Astrocyte of the cerebellum (primary cell): ENCODE data around the gene ASIC5.
A peak's percentile ranks its signal among the peaks of the same experiment; 100 is the strongest.

ENCODE experiments used
- DNase-seq: peaks from one replicate; pipeline ENCODE4 v3.0.0-alpha.2; 2011; ENCODE audit warnings: low read depth
- H3K4me3 ChIP-seq: 2 replicates; pipeline ENCODE4 v1.5.1; 2011; ENCODE audit warnings: mild to moderate bottlenecking, low read depth, low read length, moderate library complexity
- in situ Hi-C: cut with HindIII; loops from 2 replicates; pipeline ENCODE4 v1.10.0; 2017; ENCODE audit warnings: low sequenced_read_pairs
- TF ChIP-seq, protein P1 (sequence below): IDR thresholded peaks from 2 replicates; pipeline ENCODE4 v1.5.1; 2012; ENCODE audit warnings: low read length, low read depth, moderate library complexity, mild to moderate bottlenecking; ENCODE audit errors: missing control alignments

The ASIC5 gene

DNA sequence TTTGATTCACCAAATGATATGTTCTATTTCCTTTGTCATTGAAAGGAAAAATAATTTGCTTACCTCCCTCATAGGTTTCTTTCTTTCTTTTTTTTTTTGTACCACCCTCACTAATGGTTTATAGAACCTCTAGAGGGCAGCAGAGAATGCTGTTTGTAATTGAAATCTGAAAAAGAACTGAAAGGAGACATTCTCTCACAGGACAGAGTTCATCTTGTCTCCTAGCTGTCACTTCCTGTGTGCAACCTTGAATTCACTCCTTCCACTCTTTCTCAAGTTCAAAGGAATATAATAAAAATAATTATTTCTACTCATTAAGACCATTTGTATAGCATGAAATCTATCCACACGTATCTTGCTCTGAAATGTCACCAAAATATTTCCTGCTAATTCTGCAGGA is 56.2 kb downstream of the ASIC5 start:
- H3K4me3 ChIP-seq = no peak overlapping the region
- DNase-seq = peak; percentile 73
- in situ Hi-C loops = no loop called here
- TF ChIP-seq, protein P1, sequence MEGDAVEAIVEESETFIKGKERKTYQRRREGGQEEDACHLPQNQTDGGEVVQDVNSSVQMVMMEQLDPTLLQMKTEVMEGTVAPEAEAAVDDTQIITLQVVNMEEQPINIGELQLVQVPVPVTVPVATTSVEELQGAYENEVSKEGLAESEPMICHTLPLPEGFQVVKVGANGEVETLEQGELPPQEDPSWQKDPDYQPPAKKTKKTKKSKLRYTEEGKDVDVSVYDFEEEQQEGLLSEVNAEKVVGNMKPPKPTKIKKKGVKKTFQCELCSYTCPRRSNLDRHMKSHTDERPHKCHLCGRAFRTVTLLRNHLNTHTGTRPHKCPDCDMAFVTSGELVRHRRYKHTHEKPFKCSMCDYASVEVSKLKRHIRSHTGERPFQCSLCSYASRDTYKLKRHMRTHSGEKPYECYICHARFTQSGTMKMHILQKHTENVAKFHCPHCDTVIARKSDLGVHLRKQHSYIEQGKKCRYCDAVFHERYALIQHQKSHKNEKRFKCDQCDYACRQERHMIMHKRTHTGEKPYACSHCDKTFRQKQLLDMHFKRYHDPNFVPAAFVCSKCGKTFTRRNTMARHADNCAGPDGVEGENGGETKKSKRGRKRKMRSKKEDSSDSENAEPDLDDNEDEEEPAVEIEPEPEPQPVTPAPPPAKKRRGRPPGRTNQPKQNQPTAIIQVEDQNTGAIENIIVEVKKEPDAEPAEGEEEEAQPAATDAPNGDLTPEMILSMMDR = peak; percentile 49

DNA sequence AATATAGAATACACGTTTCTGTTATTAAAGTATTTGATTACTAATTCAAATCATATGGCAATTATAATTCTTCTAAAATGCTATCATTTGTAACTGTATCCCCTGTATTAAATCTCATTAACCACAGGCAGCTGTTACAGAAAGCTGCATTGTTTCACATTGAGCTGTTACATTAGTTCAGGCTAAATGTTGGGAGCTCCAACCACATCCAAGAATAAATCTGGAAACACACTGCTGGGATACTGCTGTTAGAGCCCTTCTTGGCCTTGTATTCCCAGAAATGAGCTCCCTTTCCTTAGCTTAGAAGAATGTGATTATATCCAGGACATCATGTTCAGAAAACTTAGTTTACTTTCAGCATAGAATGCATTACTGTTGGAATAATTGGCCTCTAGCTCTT is 59.1 kb downstream of the ASIC5 start:
- H3K4me3 ChIP-seq = no peak overlapping the region
- DNase-seq = peak; percentile 76
- TF ChIP-seq, protein P1 = no peak
- in situ Hi-C loops = no loop called here

DNA sequence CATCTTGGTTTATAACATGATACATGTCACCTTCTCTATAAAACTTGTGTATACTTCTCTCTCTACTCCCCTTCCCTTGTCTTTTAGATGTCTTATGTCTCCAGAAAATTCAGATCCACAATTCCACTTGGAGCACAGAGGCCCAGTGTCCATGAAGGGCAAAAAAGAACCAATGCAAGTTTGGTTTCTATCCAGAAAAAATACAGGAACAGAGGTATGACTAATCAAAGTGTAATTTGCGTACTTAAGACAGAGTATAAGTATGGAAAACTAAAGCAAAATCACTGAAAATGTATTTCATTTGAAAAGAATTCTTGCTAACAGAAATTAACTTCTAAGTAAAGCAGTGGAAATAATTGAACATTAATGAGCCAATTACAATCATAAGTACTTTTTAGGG is 61.1 kb downstream of the ASIC5 start:
- TF ChIP-seq, protein P1 = no peak
- no peak for DNase-seq
- H3K4me3 ChIP-seq = no peak overlapping the region
- in situ Hi-C loops = no loop called here

DNA sequence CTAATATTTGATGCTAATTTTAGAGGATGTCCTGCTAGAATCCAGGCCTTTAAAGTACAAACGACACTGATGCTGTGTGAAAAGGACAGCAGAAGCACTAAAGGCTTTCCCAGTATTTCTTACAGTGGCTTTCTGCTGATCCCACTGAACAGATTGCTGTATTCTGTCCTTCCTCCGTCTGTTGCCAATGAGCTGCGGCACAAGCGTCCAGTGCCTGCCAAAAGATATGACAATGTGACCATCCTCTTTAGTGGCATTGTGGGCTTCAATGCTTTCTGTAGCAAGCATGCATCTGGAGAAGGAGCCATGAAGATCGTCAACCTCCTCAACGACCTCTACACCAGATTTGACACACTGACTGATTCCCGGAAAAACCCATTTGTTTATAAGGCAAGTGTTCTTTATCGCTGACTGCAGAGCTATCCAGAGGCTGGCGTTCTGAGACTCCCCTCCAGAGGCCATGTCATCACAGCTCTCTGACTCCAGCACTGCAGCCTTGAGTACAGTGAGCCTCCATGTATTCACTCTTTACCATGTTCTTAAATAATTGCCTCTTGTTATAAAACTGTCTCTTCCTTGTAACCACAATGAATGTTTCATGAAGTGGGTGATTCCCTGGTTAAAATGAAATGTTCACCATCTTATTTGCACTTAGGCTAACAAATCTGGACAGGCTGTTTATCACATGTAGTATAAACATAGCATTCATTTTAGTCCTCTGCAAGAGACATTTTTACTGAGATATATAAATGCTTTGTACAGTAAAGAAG is 63.7 kb downstream of the ASIC5 start:
- DNase-seq = no peak
- in situ Hi-C loops = no loop called here
- TF ChIP-seq, protein P1 = no peak
- no peak overlapping the region for H3K4me3 ChIP-seq

DNA sequence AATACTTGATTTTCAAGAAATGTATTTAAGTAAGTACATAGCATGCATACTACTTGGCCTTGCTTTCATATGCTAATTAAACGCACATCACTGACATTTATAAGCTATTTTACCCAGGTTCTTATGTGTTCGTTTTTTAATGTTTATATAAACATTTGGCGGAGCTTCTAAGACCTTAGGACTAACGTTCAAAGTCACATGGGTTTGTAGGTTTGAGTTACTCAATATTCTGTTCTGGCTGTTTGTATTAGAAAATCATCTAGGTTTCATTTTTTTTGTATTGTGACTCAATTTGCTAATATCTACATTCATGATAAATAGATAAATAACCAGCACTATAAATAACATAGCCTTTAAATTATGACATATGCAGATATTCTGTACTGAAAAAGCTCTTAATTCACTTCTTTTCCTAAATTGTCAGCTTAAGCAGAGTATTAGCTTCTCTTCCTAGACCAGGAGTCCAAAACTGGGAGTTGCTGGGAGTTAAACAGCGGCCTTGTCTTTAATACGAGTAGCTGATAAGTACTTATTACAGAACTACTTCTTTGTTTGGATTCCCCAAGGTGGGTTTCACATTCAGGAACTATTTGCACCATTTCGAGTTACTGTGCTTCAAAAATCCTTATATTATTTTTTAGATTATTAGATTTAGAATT is 65.3 kb downstream of the ASIC5 start:
- TF ChIP-seq, protein P1 = no peak
- in situ Hi-C loops = no loop called here
- H3K4me3 ChIP-seq = no peak overlapping the region
- no peak for DNase-seq

DNA sequence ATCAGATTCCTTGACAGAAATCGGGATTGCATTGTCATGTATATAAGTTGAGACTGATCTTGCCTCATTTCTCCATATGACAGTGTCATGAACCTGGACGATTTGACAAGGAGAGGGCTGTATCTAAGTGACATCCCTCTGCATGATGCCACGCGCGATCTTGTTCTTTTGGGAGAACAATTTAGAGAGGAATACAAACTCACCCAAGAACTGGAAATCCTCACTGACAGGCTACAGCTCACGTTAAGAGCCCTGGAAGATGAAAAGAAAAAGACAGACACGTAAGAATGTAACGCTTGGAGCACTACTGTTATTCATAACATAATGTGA is 66.3 kb downstream of the ASIC5 start:
- TF ChIP-seq, protein P1 = no peak
- in situ Hi-C loops = no loop called here
- DNase-seq = no peak
- H3K4me3 ChIP-seq = no peak overlapping the region
